Type B pancreatic cell (in vitro differentiated cells): ENCODE results near the gene TMEM212. TPM values are rescaled to one million over a fixed set of nuclear protein-coding genes. Genes with fewer than 3 reads are reported as not detected.

Experiments used
- DNase-seq: peaks from one replicate; pipeline ENCODE4 v3.0.0; 2021; ENCODE audit warnings: mixed read lengths; ENCODE audit not compliant: unreplicated experiment; ENCODE audit errors: extremely low spot score
- H3K27ac Mint-ChIP-seq: 2 replicates; pipeline ENCODE4 v1.8.0; 2021; ENCODE audit warnings: mild to moderate bottlenecking, mixed read lengths
- H3K27me3 Mint-ChIP-seq: 2 replicates; pipeline ENCODE4 v1.8.0; 2021; ENCODE audit warnings: mixed read lengths
- H3K36me3 Mint-ChIP-seq: 2 replicates; pipeline ENCODE4 v1.8.0; 2021; ENCODE audit warnings: mixed read lengths
- H3K4me1 Mint-ChIP-seq: one replicate; pipeline ENCODE4 v1.8.0; 2021; ENCODE audit warnings: mixed read lengths; ENCODE audit not compliant: unreplicated experiment
- H3K4me3 Mint-ChIP-seq: 2 replicates; pipeline ENCODE4 v1.8.0; 2021; ENCODE audit warnings: mild to moderate bottlenecking, mixed read lengths
- H3K9me3 Mint-ChIP-seq: 2 replicates; pipeline ENCODE4 v1.8.0; 2021; ENCODE audit warnings: mixed read lengths
- total RNA-seq: library from RNA; stranded (reverse); gene quantifications from 2 replicates; pipeline ENCODE4 v1.2.1, GENCODE V29; 2021; ENCODE audit warnings: low replicate concordance
- TF ChIP-seq, protein P1 (sequence below): fragments of 200-600 bp; sonication (generic); conservative IDR thresholded peaks from 2 replicates; pipeline ENCODE4 v1.5.0; 2021; ENCODE audit warnings: antibody characterized with exemption, mild to moderate bottlenecking

Gene TMEM212
- total RNA-seq, 1 donor from 2014 or later: not detected

GRCh38 chr3:171863920-171864319, 20.8 kb downstream of the TMEM212 start:
- no peak overlapping the region for H3K27ac Mint-ChIP-seq
- H3K4me1 Mint-ChIP-seq: peaks cover 12% of the 10 kb centered on the region
- no peak for DNase-seq
- TF ChIP-seq, protein P1, sequence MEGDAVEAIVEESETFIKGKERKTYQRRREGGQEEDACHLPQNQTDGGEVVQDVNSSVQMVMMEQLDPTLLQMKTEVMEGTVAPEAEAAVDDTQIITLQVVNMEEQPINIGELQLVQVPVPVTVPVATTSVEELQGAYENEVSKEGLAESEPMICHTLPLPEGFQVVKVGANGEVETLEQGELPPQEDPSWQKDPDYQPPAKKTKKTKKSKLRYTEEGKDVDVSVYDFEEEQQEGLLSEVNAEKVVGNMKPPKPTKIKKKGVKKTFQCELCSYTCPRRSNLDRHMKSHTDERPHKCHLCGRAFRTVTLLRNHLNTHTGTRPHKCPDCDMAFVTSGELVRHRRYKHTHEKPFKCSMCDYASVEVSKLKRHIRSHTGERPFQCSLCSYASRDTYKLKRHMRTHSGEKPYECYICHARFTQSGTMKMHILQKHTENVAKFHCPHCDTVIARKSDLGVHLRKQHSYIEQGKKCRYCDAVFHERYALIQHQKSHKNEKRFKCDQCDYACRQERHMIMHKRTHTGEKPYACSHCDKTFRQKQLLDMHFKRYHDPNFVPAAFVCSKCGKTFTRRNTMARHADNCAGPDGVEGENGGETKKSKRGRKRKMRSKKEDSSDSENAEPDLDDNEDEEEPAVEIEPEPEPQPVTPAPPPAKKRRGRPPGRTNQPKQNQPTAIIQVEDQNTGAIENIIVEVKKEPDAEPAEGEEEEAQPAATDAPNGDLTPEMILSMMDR: no peak
- H3K9me3 Mint-ChIP-seq: peaks cover 9% of the 10 kb centered on the region
- no peak overlapping the region for H3K4me3 Mint-ChIP-seq
- peaks cover 4% of the 10 kb centered on the region for H3K36me3 Mint-ChIP-seq
- H3K27me3 Mint-ChIP-seq: no peaks in the 10 kb centered on the region

- no peak overlapping the region for H3K27ac Mint-ChIP-seq
- no peak for DNase-seq
- H3K36me3 Mint-ChIP-seq: peaks cover 4% of the 10 kb centered on the region
- H3K4me3 Mint-ChIP-seq: no peak overlapping the region
- H3K4me1 Mint-ChIP-seq: peaks cover 12% of the 10 kb centered on the region
- H3K27me3 Mint-ChIP-seq: no peaks in the 10 kb centered on the region
- peaks cover 9% of the 10 kb centered on the region for H3K9me3 Mint-ChIP-seq
- TF ChIP-seq, protein P1: no peak
Observed at GRCh38 chr3:171865191-171865865, 22.2 kb downstream of the TMEM212 start.

GRCh38 chr3:171867981-171868380, 24.8 kb downstream of the TMEM212 start:
- peaks cover 9% of the 10 kb centered on the region for H3K9me3 Mint-ChIP-seq
- peaks cover 14% of the 10 kb centered on the region for H3K4me1 Mint-ChIP-seq
- TF ChIP-seq, protein P1: peak; percentile 59
- no peak overlapping the region for H3K27ac Mint-ChIP-seq
- H3K4me3 Mint-ChIP-seq: no peak overlapping the region
- no peak for DNase-seq
- peaks cover 4% of the 10 kb centered on the region for H3K36me3 Mint-ChIP-seq
- H3K27me3 Mint-ChIP-seq: no peaks in the 10 kb centered on the region

GRCh38 chr3:171871392-171872274, 28.5 kb downstream of the TMEM212 start:
- TF ChIP-seq, protein P1: no peak
- Mint-ChIP-seq H3K4me1 (peaks cover 25% of the 10 kb centered on the region), H3K27me3 (no peaks in the 10 kb centered on the region), H3K27ac (no peak overlapping the region), H3K9me3 (peaks cover 5% of the 10 kb centered on the region), H3K36me3 (no peaks in the 10 kb centered on the region), H3K4me3 (no peak overlapping the region)
- DNase-seq: no peak

GRCh38 chr3:171873580-171873979, 30.4 kb downstream of the TMEM212 start:
- DNase-seq: no peak
- Mint-ChIP-seq H3K27ac (no peak overlapping the region), H3K4me3 (no peak overlapping the region), H3K27me3 (no peaks in the 10 kb centered on the region), H3K9me3 (no peaks in the 10 kb centered on the region), H3K4me1 (peaks cover 36% of the 10 kb centered on the region), H3K36me3 (no peaks in the 10 kb centered on the region)
- TF ChIP-seq, protein P1: no peak
